ENCODE results near the gene VAPA. TPM values are rescaled to one million over a fixed set of nuclear protein-coding genes. Genes with fewer than 3 reads are reported as not detected.
A peak's percentile ranks its signal among the peaks of the same experiment; 100 is the strongest.

Gene VAPA
- total and polyA plus RNA-seq, 4 experiments from 2014 or later = 113 to 280 (median 161) TPM

GRCh38 chr18:9915291-9916076 lies 1.7 kb downstream of the VAPA start:
- no peaks in the 10 kb centered on the region for H3K27me3 Mint-ChIP-seq
- peaks cover 0 to 9% of the 10 kb centered on the region in 2 donors for H3K36me3 Mint-ChIP-seq
- peak overlapping the region; percentile 97 for H3K27ac ChIP-seq (ENCODE audit: low read depth, low read length)
- H3K4me3 Mint-ChIP-seq = peak overlapping the region; percentile 85 to 94 (median 92)
- POLR2A ChIA-PET (ENCODE audit: partially characterized antibody) = interaction anchor here (1.1 to 3.7 kb wide), 6 partner anchors 8 to 779 kb away, joined by 3 to 27 read pairs (median 8); partner anchors contain the start of genes ANKRD12 and NAPG
- H3K4me1 Mint-ChIP-seq = peaks cover 19 to 32% (median 25%) of the 10 kb centered on the region in 4 donors
- H3K36me3 ChIP-seq (ENCODE audit: insufficient read depth, low read length) = no peaks in the 10 kb centered on the region
- peak overlapping the region; percentile 26 to 79 for H3K4me3 ChIP-seq (ENCODE audit: low read length in 2 of 2)
- DNase-seq = no peak
- H3K4me1 ChIP-seq (ENCODE audit: insufficient read depth, low read length) = peaks cover 59% of the 10 kb centered on the region
- no peaks in the 10 kb centered on the region for H3K27me3 ChIP-seq (ENCODE audit: insufficient read depth, low read length)
- no peaks in the 10 kb centered on the region for H3K9me3 ChIP-seq (ENCODE audit: control insufficient read depth in 1 of 2, low read length in 2 of 2)
- CTCF ChIA-PET (ENCODE audit: partially characterized antibody) = interaction anchor here (0.9 to 1.5 kb wide), 3 partner anchors 11 to 303 kb away, joined by 4 to 5 read pairs (median 4); no protein-coding TSS in a partner anchor
- peak overlapping the region; percentile 92 to 96 (median 95) for H3K27ac Mint-ChIP-seq
- peaks cover 0 to 2% (median 0%) of the 10 kb centered on the region in 8 donors for H3K9me3 Mint-ChIP-seq
- intact Hi-C loops (cut with micrococcal nuclease) = loop anchor here (1.0 to 2.0 kb wide), 3 partner anchors 11 to 779 kb away; partner anchors contain the start of genes ANKRD12 and TWSG1

GRCh38 chr18:9916077-9916639 lies 2.3 kb downstream of the VAPA start:
- Mint-ChIP-seq H3K9me3 (peaks cover 0 to 2% (median 0%) of the 10 kb centered on the region in 8 donors), H3K27me3 (no peaks in the 10 kb centered on the region), H3K36me3 (peaks cover 0 to 9% of the 10 kb centered on the region in 2 donors), H3K27ac (peak overlapping the region; percentile 60 to 96 (median 93)), H3K4me3 (peak overlapping the region; percentile 85 to 94 (median 92)), H3K4me1 (peaks cover 19 to 32% (median 25%) of the 10 kb centered on the region in 4 donors)
- H3K27me3 ChIP-seq (ENCODE audit: insufficient read depth, low read length) = no peaks in the 10 kb centered on the region
- peaks cover 66% of the 10 kb centered on the region for H3K4me1 ChIP-seq (ENCODE audit: insufficient read depth, low read length)
- intact Hi-C loops (cut with micrococcal nuclease) = loop anchor here (1.0 kb wide), 1 partner anchor 10 kb away; no protein-coding TSS in a partner anchor
- CTCF ChIA-PET (ENCODE audit: partially characterized antibody) = no interaction called here
- POLR2A ChIA-PET (ENCODE audit: partially characterized antibody) = interaction anchor here (3.7 kb wide), 1 partner anchor 11 kb away, joined by 21 read pairs; no protein-coding TSS in a partner anchor
- no peak for DNase-seq
- H3K4me3 ChIP-seq (ENCODE audit: low read length in 2 of 2) = no peak overlapping the region
- peak overlapping the region; percentile 97 for H3K27ac ChIP-seq (ENCODE audit: low read depth, low read length)
- H3K36me3 ChIP-seq (ENCODE audit: insufficient read depth, low read length) = no peaks in the 10 kb centered on the region
- H3K9me3 ChIP-seq (ENCODE audit: control insufficient read depth in 1 of 2, low read length in 2 of 2) = no peaks in the 10 kb centered on the region

- Histone ChIP-seq H3K27me3 (ENCODE audit: insufficient read depth, low read length) (no peaks in the 10 kb centered on the region), H3K4me1 (ENCODE audit: insufficient read depth, low read length) (peaks cover 70% of the 10 kb centered on the region), H3K27ac (ENCODE audit: low read depth, low read length) (no peak overlapping the region), H3K4me3 (ENCODE audit: low read length in 2 of 2) (no peak overlapping the region), H3K9me3 (ENCODE audit: control insufficient read depth in 1 of 2, low read length in 2 of 2) (no peaks in the 10 kb centered on the region), H3K36me3 (ENCODE audit: insufficient read depth, low read length) (no peaks in the 10 kb centered on the region)
- intact Hi-C loops (cut with micrococcal nuclease) = loop anchor here (1.0 kb wide), 1 partner anchor 9 kb away; no protein-coding TSS in a partner anchor
- ChIA-PET POLR2A (ENCODE audit: partially characterized antibody) (no interaction called here), CTCF (ENCODE audit: partially characterized antibody) (no interaction called here)
- peak overlapping the region in 4 of 8 donors; percentile 85 to 94 (median 90) for H3K4me3 Mint-ChIP-seq
- H3K4me1 Mint-ChIP-seq = peaks cover 22 to 32% (median 27%) of the 10 kb centered on the region in 4 donors
- H3K27me3 Mint-ChIP-seq = no peaks in the 10 kb centered on the region
- DNase-seq = no peak
- H3K9me3 Mint-ChIP-seq = peaks cover 0 to 2% (median 0%) of the 10 kb centered on the region in 8 donors
- H3K36me3 Mint-ChIP-seq = peaks cover 0 to 9% of the 10 kb centered on the region in 2 donors
- peak overlapping the region in 3 of 7 donors; percentile 3 to 96 (median 92) for H3K27ac Mint-ChIP-seq
Observed at GRCh38 chr18:9916808-9917207, 3.0 kb downstream of the VAPA start.

GRCh38 chr18:9918016-9918680 lies 4.3 kb downstream of the VAPA start:
- Mint-ChIP-seq H3K4me3 (no peak overlapping the region), H3K27ac (no peak overlapping the region), H3K9me3 (peaks cover 0 to 2% (median 0%) of the 10 kb centered on the region in 8 donors), H3K36me3 (peaks cover 0 to 9% of the 10 kb centered on the region in 2 donors), H3K27me3 (no peaks in the 10 kb centered on the region), H3K4me1 (peaks cover 26 to 31% (median 28%) of the 10 kb centered on the region in 4 donors)
- intact Hi-C loops (cut with micrococcal nuclease) = no loop called here
- Histone ChIP-seq H3K9me3 (ENCODE audit: control insufficient read depth in 1 of 2, low read length in 2 of 2) (no peaks in the 10 kb centered on the region), H3K4me1 (ENCODE audit: insufficient read depth, low read length) (peaks cover 79% of the 10 kb centered on the region), H3K4me3 (ENCODE audit: low read length in 2 of 2) (no peak overlapping the region), H3K27me3 (ENCODE audit: insufficient read depth, low read length) (no peaks in the 10 kb centered on the region), H3K36me3 (ENCODE audit: insufficient read depth, low read length) (no peaks in the 10 kb centered on the region), H3K27ac (ENCODE audit: low read depth, low read length) (no peak overlapping the region)
- POLR2A ChIA-PET (ENCODE audit: partially characterized antibody) = no interaction called here
- no peak for DNase-seq
- CTCF ChIA-PET (ENCODE audit: partially characterized antibody) = no interaction called here

- H3K9me3 ChIP-seq (ENCODE audit: control insufficient read depth in 1 of 2, low read length in 2 of 2) = no peaks in the 10 kb centered on the region
- ChIA-PET POLR2A (ENCODE audit: partially characterized antibody) (no interaction called here), CTCF (ENCODE audit: partially characterized antibody) (no interaction called here)
- H3K4me3 Mint-ChIP-seq = no peak overlapping the region
- no peak overlapping the region for H3K27ac ChIP-seq (ENCODE audit: low read depth, low read length)
- peaks cover 94% of the 10 kb centered on the region for H3K4me1 ChIP-seq (ENCODE audit: insufficient read depth, low read length)
- H3K36me3 ChIP-seq (ENCODE audit: insufficient read depth, low read length) = no peaks in the 10 kb centered on the region
- no peaks in the 10 kb centered on the region for H3K27me3 ChIP-seq (ENCODE audit: insufficient read depth, low read length)
- intact Hi-C loops (cut with micrococcal nuclease) = loop anchor here (5.0 kb wide), 1 partner anchor 38 kb away; no protein-coding TSS in a partner anchor
- no peak for DNase-seq
- H3K27me3 Mint-ChIP-seq = no peaks in the 10 kb centered on the region
- H3K9me3 Mint-ChIP-seq = peaks cover 0 to 2% (median 0%) of the 10 kb centered on the region in 8 donors
- no peak overlapping the region for H3K4me3 ChIP-seq (ENCODE audit: low read length in 2 of 2)
- H3K4me1 Mint-ChIP-seq = peaks cover 28 to 38% (median 35%) of the 10 kb centered on the region in 4 donors
- no peak overlapping the region for H3K27ac Mint-ChIP-seq
- H3K36me3 Mint-ChIP-seq = peaks cover 0 to 6% of the 10 kb centered on the region in 2 donors
Observed at GRCh38 chr18:9919564-9920232, 5.9 kb downstream of the VAPA start.

GRCh38 chr18:9922592-9923311 lies 8.9 kb downstream of the VAPA start:
- Mint-ChIP-seq H3K27ac (peak overlapping the region in 1 of 7 donors; percentile 3), H3K4me3 (peak overlapping the region in 6 of 8 donors; percentile 10 to 70 (median 53)), H3K4me1 (peaks cover 36 to 42% (median 37%) of the 10 kb centered on the region in 4 donors), H3K36me3 (no peaks in the 10 kb centered on the region), H3K27me3 (no peaks in the 10 kb centered on the region), H3K9me3 (no peaks in the 10 kb centered on the region)
- H3K4me1 ChIP-seq (ENCODE audit: insufficient read depth, low read length) = peaks cover 97% of the 10 kb centered on the region
- intact Hi-C loops (cut with micrococcal nuclease) = loop anchor here (5.0 kb wide), 1 partner anchor 35 kb away; no protein-coding TSS in a partner anchor
- no peak for DNase-seq
- no peaks in the 10 kb centered on the region for H3K9me3 ChIP-seq (ENCODE audit: control insufficient read depth in 1 of 2, low read length in 2 of 2)
- H3K4me3 ChIP-seq (ENCODE audit: low read length in 2 of 2) = no peak overlapping the region
- H3K27me3 ChIP-seq (ENCODE audit: insufficient read depth, low read length) = no peaks in the 10 kb centered on the region
- ChIA-PET CTCF (ENCODE audit: partially characterized antibody) (no interaction called here), POLR2A (ENCODE audit: partially characterized antibody) (interaction anchor here (1.6 to 2.3 kb wide), 2 partner anchors 9 to 28 kb away, joined by 3 to 27 read pairs; partner anchors contain the start of gene VAPA)
- H3K27ac ChIP-seq (ENCODE audit: low read depth, low read length) = no peak overlapping the region
- H3K36me3 ChIP-seq (ENCODE audit: insufficient read depth, low read length) = no peaks in the 10 kb centered on the region
